Neuronal stem cell (in vitro differentiated cells): ENCODE results near the gene GGT6.

Experiments
- DNase-seq: peaks from one replicate; pipeline ENCODE4 v3.0.0-alpha.2; 2013; ENCODE audit warnings: low spot score
- H2AFZ ChIP-seq: one replicate; pipeline ENCODE4 v1.6.1; 2013; ENCODE audit warnings: mild to moderate bottlenecking, low read length, inconsistent platforms
- H2AK5ac ChIP-seq: 2 replicates; pipeline ENCODE4 v1.6.1; 2013; ENCODE audit warnings: low read depth, mild to moderate bottlenecking, inconsistent platforms, low read length, moderate library complexity, mixed read lengths
- H2BK120ac ChIP-seq: 2 replicates; pipeline ENCODE4 v1.6.1; 2013; ENCODE audit warnings: low read depth, mild to moderate bottlenecking, inconsistent platforms, low read length, moderate library complexity, mixed read lengths
- H2BK12ac ChIP-seq: one replicate; pipeline ENCODE4 v1.6.1; 2013; ENCODE audit warnings: low read length, inconsistent platforms
- H2BK15ac ChIP-seq: 2 replicates; pipeline ENCODE4 v1.6.1; 2013; ENCODE audit warnings: mild to moderate bottlenecking, low read length, inconsistent platforms, mixed read lengths
- H2BK5ac ChIP-seq: one replicate; pipeline ENCODE4 v1.6.1; 2013; ENCODE audit warnings: inconsistent platforms, mild to moderate bottlenecking, low read length, moderate library complexity
- H3K14ac ChIP-seq: one replicate; pipeline ENCODE4 v1.6.1; 2013; ENCODE audit warnings: low read length, inconsistent platforms
- H3K18ac ChIP-seq: 2 replicates; pipeline ENCODE4 v1.6.1; 2013; ENCODE audit warnings: low read length, inconsistent platforms
- H3K23ac ChIP-seq: 2 replicates; pipeline ENCODE4 v1.6.1; 2013; ENCODE audit warnings: low read depth, mild to moderate bottlenecking, mixed read lengths, low read length, inconsistent platforms; ENCODE audit not compliant: poor library complexity
- H3K27ac ChIP-seq: replicated peaks from 3 replicates; pipeline ENCODE4 v1.5.1; 2013; ENCODE audit warnings: low read length, inconsistent platforms
- H3K27me3 ChIP-seq, 3 experiments: 2 replicates each; pipeline ENCODE4 v1.6.1; 2013; ENCODE audit warnings: low read length in 3 of 3, mild to moderate bottlenecking in 2 of 3, inconsistent platforms in 1 of 3, low read depth in 1 of 3, mixed read lengths in 1 of 3, moderate library complexity in 1 of 3; ENCODE audit not compliant: control insufficient read depth in 3 of 3, insufficient read depth in 3 of 3
- H3K36me3 ChIP-seq, 2 donors: replicated peaks in 1 of 2; 2 replicates each; pipeline ENCODE4 v1.6.1; 2013; ENCODE audit warnings: low read length in 2 of 2; ENCODE audit not compliant: control insufficient read depth in 2 of 2, insufficient read depth in 2 of 2
- H3K4ac ChIP-seq: 2 replicates; pipeline ENCODE4 v1.6.1; 2013; ENCODE audit warnings: inconsistent platforms, mild to moderate bottlenecking, low read length, moderate library complexity
- H3K4me1 ChIP-seq, 2 donors: 1 replicate in 1 of 2; 2 replicates in 1 of 2; pipeline ENCODE4 v1.6.1; 2013; ENCODE audit warnings: low read length in 2 of 2, low read depth in 1 of 2; ENCODE audit not compliant: control insufficient read depth in 2 of 2, insufficient read depth in 1 of 2
- H3K4me2 ChIP-seq: one replicate; pipeline ENCODE4 v1.6.1; 2013; ENCODE audit warnings: mild to moderate bottlenecking, low read length, inconsistent platforms; ENCODE audit not compliant: insufficient read depth, poor library complexity, severe bottlenecking
- H3K4me3 ChIP-seq, 2 donors: 2 replicates each; pipeline ENCODE4 v1.5.1; 2013; ENCODE audit warnings: low read length in 2 of 2, mild to moderate bottlenecking in 2 of 2, inconsistent platforms in 1 of 2, moderate library complexity in 1 of 2
- H3K79me1 ChIP-seq: one replicate; pipeline ENCODE4 v1.6.1; 2013; ENCODE audit warnings: low read depth, mild to moderate bottlenecking, inconsistent platforms, low read length, moderate library complexity
- H3K9ac ChIP-seq: one replicate; pipeline ENCODE4 v1.6.1; 2013; ENCODE audit warnings: mild to moderate bottlenecking, low read depth, low read length, inconsistent platforms; ENCODE audit not compliant: poor library complexity
- H3K9me3 ChIP-seq, 2 donors: replicated peaks in 1 of 2; 2 replicates each; pipeline versions ENCODE3 to v1.6.1; 2013; ENCODE audit warnings: low read length in 2 of 2, mild to moderate bottlenecking in 2 of 2, inconsistent platforms in 1 of 2, low read depth in 1 of 2, mixed read lengths in 1 of 2, moderate library complexity in 1 of 2; ENCODE audit not compliant: control insufficient read depth in 2 of 2, insufficient read depth in 1 of 2
- H4K8ac ChIP-seq: one replicate; pipeline ENCODE4 v1.6.1; 2013; ENCODE audit warnings: low read depth, mild to moderate bottlenecking, inconsistent platforms, low read length, moderate library complexity
- H4K91ac ChIP-seq: one replicate; pipeline ENCODE4 v1.6.1; 2013; ENCODE audit warnings: low read length, low read depth, mild to moderate bottlenecking, inconsistent platforms; ENCODE audit not compliant: poor library complexity
- WGBS, 2 donors: extraction: QIAGEN DNeasy Blood & Tissue Kit; methylation state at CpG; one replicate each; pipeline ENCODE4 v1.1.7; 2013; ENCODE audit warnings: missing lambda C conversion rate in 2 of 2, mixed read lengths in 1 of 2; ENCODE audit not compliant: insufficient read length in 2 of 2, insufficient replicate concordance in 1 of 2; ENCODE audit errors: extremely low coverage in 2 of 2; 5-methylcytosine and 5-hydroxymethylcytosine counted together

GGT6 gene

DNA sequence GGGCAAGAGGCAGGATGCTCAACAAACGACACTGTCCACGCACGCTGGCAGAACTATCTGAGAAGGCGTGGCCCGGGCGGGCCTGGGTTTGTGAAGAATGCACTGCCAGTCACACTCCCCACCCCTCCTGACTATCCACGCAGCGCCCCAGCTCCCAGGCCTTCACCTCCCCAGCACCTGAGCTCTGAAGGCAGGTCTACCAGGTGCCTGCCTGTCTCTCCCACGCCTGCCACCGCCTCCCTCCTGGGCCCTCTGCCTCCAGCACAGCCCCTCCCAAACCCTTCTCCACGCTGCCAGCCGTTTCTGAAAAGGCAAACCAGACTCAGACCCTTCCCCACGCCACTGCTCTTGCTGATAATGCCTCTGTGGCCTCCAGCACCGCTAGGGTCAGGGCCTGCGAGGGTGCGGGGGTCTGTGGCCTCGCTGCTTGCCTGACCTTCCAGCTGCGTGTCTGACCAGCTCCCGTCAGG, 16.8 kb downstream of the GGT6 start:
- Histone ChIP-seq H3K9me3 (no peaks in the 10 kb centered on the region), H3K14ac (no peak overlapping the region), H2BK12ac (no peak overlapping the region), H3K9ac (no peak overlapping the region), H3K4ac (no peak overlapping the region), H2BK15ac (no peak overlapping the region), H3K18ac (no peak overlapping the region), H3K23ac (peak overlapping the region; percentile 55), H3K36me3 (peaks cover 47 to 83% of the 10 kb centered on the region in 2 donors), H2AK5ac (no peak overlapping the region), H3K4me3 (no peak overlapping the region), H3K79me1 (peaks cover 9% of the 10 kb centered on the region), H3K4me2 (no peak overlapping the region), H2BK120ac (no peak overlapping the region), H3K27ac (no peak overlapping the region), H3K4me1 (peaks cover 0 to 3% of the 10 kb centered on the region in 2 donors), H4K8ac (no peak overlapping the region), H2AFZ (no peak overlapping the region), H2BK5ac (no peak overlapping the region), H4K91ac (no peak overlapping the region), H3K27me3 (no peaks in the 10 kb centered on the region)
- DNase-seq, result no peak
- no CpG with 5 or more reads among the region's 19 CpGs for WGBS, 2 donors

DNA sequence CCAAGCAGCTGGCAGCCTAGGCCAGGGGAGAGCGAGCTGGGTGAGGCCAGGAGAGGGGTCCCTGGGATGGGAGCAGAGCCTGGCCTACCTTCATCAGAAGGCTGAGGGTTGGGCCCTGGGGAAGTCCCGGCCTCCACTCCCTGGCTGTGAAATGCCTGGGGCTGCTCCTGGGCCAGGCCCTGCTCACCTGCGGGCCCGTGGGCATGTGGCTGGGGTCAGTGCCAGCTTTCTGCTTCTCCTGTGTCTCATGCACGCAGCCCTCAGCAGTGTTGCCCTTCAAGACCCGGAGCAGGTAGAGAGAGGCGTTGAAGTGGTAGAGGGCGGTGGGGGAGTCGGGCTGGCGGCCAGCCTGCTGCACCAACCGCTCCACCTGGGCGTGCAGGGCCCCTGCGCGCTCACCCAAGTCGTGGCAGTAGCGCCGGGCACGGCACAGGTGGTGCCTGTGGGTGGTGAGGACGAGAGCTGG, 17.6 kb downstream of the GGT6 start:
- peak overlapping the region; percentile 17 for H4K8ac ChIP-seq
- peaks cover 12% of the 10 kb centered on the region for H3K79me1 ChIP-seq
- no peak for DNase-seq
- no peak overlapping the region for H3K4me3 ChIP-seq
- no CpG with 5 or more reads among the region's 19 CpGs for whole genome bisulfite sequencing, 2 donors
- no peaks in the 10 kb centered on the region for H3K9me3 ChIP-seq
- H3K27me3 ChIP-seq, result no peaks in the 10 kb centered on the region
- H3K36me3 ChIP-seq, result peaks cover 48 to 82% of the 10 kb centered on the region in 2 donors
- H3K4ac ChIP-seq, result no peak overlapping the region
- no peak overlapping the region for H2BK120ac ChIP-seq
- no peak overlapping the region for H3K27ac ChIP-seq
- no peak overlapping the region for H2BK15ac ChIP-seq
- H2BK12ac ChIP-seq, result no peak overlapping the region
- no peaks in the 10 kb centered on the region for H3K4me1 ChIP-seq
- H3K23ac ChIP-seq, result no peak overlapping the region
- H3K14ac ChIP-seq, result no peak overlapping the region
- no peak overlapping the region for H2AK5ac ChIP-seq
- H2AFZ ChIP-seq, result no peak overlapping the region
- H3K9ac ChIP-seq, result no peak overlapping the region
- H2BK5ac ChIP-seq, result no peak overlapping the region
- H3K4me2 ChIP-seq, result no peak overlapping the region
- H4K91ac ChIP-seq, result no peak overlapping the region
- no peak overlapping the region for H3K18ac ChIP-seq

DNA sequence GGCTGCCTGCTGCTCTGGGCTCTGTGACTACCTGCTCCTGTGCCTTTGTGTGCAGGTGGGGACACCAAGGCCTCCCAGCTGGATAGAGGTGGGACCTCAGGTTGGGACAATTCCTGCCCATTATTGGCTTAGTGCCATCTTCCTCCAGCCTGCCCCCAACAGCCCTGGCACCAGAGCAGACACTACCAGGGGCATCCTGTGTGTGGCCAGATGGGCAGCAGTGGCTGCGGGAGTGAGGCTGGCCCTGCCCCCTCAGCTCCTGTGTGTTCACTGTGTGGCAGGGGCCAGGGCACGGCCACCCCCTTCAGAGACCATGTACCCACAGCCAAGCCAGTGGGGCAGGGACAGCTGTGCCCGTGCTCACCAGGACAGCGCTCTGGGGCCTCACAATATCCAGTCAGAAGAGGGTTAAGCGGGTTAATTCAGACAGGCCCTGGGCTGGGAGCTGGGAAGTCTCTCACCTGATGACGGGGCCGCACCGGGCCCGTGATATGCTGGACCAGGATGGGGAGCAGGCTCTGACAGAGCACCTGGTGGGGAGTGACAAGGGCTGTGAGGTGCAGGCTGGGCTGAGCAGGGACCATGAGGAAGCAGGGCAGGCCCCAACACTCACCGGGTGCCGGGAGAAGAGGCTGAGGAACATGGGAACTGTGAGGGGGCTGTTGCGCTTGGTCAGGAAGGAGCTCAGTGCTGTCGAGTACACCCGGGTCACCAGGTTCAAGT, 18.2 kb downstream of the GGT6 start:
- no peak for DNase-seq
- Histone ChIP-seq H3K36me3 (peaks cover 50 to 80% of the 10 kb centered on the region in 2 donors), H3K27ac (no peak overlapping the region), H3K18ac (no peak overlapping the region), H3K14ac (no peak overlapping the region), H3K79me1 (peaks cover 14% of the 10 kb centered on the region), H3K4me3 (no peak overlapping the region), H4K8ac (no peak overlapping the region), H3K4me1 (no peaks in the 10 kb centered on the region), H2BK120ac (no peak overlapping the region), H2BK5ac (no peak overlapping the region), H3K23ac (peak overlapping the region; percentile 8), H2AFZ (no peak overlapping the region), H2BK12ac (no peak overlapping the region), H3K9ac (peak overlapping the region; percentile 21), H4K91ac (no peak overlapping the region), H3K9me3 (no peaks in the 10 kb centered on the region), H2BK15ac (no peak overlapping the region), H2AK5ac (no peak overlapping the region), H3K4ac (no peak overlapping the region), H3K4me2 (no peak overlapping the region), H3K27me3 (no peaks in the 10 kb centered on the region)
- WGBS, 2 donors, result no CpG with 5 or more reads among the region's 14 CpGs

DNA sequence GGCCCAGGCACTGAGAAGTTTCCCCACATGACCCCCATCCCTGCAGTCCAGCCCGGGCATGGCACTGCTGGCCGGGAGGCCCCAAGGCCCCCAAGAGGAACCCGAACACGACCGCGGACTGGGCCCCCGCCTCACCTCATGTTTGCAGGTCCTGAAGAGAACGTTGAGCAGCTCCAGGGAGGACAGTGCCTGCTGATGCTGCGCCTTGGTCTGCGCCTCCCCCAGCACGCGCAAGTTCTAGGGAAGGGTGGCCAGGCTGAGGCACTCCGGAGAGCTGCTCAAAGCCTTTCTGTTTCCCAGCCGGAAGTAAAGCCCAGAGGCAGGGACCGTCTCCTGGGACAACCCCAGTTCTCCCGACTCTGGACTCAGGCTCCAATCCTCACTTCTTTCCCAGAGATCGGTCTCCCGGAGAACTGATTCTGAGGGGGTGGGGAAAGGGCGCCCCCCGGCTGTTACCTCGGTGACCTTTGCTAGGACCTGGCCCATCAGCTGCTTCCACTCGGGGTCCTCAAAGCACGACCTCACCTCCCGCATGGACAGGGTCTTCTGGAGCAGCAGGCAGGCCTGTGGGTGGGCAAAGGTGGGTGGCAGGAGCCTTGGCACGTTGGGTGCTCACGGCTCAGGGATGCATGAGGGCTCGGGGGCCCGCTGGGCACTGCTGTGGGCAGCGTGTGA, 18.9 kb downstream of the GGT6 start:
- no peak overlapping the region for H2AK5ac ChIP-seq
- H2BK120ac ChIP-seq, result no peak overlapping the region
- peaks cover 16% of the 10 kb centered on the region for H3K79me1 ChIP-seq
- peak overlapping the region; percentile 8 for H3K23ac ChIP-seq
- H3K9me3 ChIP-seq, result no peaks in the 10 kb centered on the region
- WGBS, 2 donors, result no CpG with 5 or more reads among the region's 29 CpGs
- peaks cover 0 to 4% of the 10 kb centered on the region in 2 donors for H3K4me1 ChIP-seq
- H2AFZ ChIP-seq, result no peak overlapping the region
- H2BK15ac ChIP-seq, result no peak overlapping the region
- no peak overlapping the region for H3K14ac ChIP-seq
- H3K4ac ChIP-seq, result no peak overlapping the region
- H3K27ac ChIP-seq, result no peak overlapping the region
- no peak overlapping the region for H4K8ac ChIP-seq
- H3K4me3 ChIP-seq, result no peak overlapping the region
- no peak overlapping the region for H2BK12ac ChIP-seq
- H4K91ac ChIP-seq, result no peak overlapping the region
- H3K18ac ChIP-seq, result no peak overlapping the region
- H3K4me2 ChIP-seq, result no peak overlapping the region
- no peak overlapping the region for H3K9ac ChIP-seq
- H2BK5ac ChIP-seq, result no peak overlapping the region
- DNase-seq, result no peak
- peaks cover 46 to 73% of the 10 kb centered on the region in 2 donors for H3K36me3 ChIP-seq
- no peaks in the 10 kb centered on the region for H3K27me3 ChIP-seq
